ENCODE data around the gene ARHGAP32.

- TF ChIP-seq CTCF (IDR thresholded peaks at IDR 0.05) (no peak), POLR2A (IDR thresholded peaks at IDR 0.05) (no peak)
Observed at GRCh38 chr11:129067454-129067853, 124.7 kb downstream of the ARHGAP32 start.

Data from thyroid gland (tissue), 4 donors.